CD1c-positive myeloid dendritic cell (primary cell): Measurements from ENCODE around the gene SLC12A3.
"Not testable (repeated sequence)": the region's sequence is repeated elsewhere in the genome, so short reads cannot be mapped to it uniquely, and the experiment has no call there.

Experiments
- DNase-seq: peaks from one replicate; pipeline ENCODE4 v3.0.0-alpha.2; 2016; ENCODE audit errors: extremely low spot score

The SLC12A3 gene

DNA sequence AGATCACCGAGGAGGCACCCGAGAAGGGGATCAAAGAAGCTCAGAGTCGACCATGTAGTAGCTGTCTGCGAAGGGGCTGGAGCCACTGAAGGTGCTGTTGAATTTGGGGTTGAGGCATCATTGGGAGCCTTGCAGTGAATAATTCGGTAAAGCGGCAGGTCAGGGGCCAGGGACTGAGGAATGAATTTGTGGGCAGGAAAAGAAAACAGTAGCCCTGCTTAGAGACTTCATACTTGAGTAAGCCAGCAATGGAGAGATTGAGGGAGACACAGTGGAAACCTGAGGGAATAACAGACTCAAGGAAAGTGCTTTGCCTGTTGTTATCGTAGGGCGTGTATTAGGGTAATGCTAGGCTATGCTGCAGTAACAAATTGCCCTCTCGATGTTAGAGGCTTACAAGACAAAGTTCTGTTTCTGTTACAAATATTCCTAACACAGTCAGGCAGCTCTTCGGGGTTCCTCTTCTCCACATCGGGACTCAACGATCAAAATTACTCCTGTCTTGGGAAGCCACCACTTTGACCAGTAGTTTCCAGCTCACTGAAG is 53.5 kb downstream of the SLC12A3 start:
- no peak for DNase-seq

DNA sequence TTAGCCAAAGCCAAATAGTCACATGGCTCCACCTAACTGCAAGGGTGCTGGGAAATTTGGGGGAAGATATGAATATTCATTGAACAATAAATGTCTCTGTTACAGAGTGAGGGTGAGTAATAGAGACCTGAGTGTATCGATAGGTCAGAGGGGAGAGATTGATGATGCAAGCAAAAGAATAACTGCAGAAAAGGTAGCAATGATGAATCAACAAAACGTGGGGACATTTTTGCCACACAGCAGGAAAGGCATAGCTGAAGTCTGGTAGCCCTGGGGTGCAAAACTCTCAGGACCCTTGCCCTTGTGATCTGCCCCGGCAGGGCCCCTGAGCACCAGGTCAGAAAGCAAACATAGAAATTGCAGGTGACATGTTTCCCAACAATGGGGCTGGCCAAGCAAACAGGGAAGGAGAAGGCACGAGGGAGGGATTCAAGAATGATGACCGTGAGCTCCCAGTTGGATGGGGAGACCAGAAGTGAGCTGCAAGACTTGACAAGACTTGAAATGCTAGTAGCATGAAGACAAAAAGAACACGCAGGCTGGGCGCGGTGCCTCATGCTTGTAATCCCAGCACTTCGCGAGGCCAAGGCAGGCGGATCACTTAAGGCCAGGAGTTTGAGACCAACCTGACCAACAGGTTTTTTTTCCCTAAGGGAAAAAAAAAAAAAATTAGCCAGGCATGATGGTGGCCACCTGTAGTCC is 54.2 kb downstream of the SLC12A3 start:
- no peak for DNase-seq

GRCh38 chr16:56921571-56921970 is 56.6 kb downstream of the SLC12A3 start:
- DNase-seq = no peak

DNA sequence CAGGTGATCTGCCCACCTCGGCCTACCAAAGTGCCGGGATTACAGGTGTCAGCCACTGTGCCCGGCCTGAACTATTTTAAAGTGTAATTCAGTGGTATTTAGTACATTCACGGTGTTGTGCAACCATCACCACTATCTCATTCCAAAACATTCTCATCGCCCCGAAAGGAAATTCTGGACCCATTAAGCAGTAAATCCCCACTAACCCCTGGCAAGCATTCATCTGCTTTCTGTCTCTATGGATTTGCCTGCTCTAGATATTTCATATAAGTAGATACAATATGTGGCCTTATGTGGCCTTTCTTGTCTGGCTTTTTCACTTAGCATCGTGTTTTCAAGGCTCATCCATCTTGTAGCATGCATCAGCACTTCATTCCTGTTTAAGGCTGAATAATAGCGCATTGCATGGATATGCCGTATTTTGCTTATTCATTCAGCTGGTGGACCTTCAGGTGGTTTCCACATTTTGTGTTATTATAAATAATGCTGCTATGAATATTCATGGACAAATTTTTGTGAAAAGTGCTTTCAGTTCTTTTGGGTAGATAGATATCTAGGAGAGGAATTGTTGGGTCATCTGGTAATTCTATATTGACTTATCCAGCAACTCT is 58.6 kb downstream of the SLC12A3 start:
- no peak for DNase-seq

DNA sequence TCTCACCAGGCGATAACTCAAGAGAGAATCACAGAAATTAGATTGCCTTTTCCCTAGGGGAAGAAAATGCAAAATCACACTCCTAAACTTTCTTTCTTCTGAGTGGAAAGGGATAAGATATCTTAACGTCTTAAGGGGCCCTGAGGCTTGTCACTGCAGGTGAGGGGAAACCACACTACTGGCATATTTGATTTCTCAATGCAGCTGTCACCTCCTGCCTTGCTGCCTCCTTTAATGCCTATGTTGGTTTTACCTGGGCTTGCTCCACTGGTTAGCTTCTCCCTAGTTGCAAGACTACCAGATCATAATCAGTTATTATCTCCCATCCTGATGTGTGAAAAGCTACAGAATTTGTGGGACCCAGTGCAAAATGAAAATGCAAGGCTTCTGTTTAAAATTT is 62.5 kb downstream of the SLC12A3 start:
- no peak for DNase-seq

- no peak for DNase-seq
These were observed 64.6 kb downstream of the SLC12A3 start for GRCh38 chr16:56929639-56930038.

DNA sequence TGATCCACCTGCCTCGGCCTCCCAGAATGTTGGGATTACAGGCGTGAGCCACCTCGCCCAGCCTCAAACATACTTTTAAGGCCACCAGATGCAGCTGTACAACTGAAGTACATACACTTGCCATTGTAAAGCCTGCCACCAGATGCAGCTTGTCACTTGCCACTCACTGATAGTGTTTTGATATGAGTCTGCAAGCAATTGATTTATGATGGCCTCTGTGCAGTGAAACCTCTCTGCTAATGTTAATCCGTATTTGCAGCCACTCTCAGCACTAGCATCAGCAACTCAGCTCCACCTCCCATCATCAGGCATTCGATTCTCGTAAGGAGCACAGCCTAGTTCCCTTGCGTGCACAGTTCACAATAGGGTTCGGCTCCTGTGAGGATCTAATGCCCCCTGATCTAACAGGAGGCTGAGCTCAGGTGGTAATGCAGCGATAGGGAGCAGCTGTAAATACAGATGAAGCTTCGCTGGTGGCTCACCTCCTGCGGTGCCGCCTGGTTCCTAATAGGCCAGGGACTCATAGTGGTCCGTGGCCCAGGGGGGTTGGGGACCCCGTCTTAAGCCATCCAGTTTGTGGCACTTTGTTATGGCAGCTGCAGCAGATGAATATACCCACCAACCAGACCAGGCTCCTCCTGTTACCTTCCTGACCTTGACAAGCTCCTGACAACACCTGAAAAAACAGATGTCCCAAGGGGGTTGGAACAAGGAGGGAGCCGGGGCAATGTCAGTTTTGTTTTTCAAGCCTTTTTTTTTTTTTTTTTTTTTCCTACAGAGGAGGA is 65.7 kb downstream of the SLC12A3 start:
- DNase-seq = no peak

DNA sequence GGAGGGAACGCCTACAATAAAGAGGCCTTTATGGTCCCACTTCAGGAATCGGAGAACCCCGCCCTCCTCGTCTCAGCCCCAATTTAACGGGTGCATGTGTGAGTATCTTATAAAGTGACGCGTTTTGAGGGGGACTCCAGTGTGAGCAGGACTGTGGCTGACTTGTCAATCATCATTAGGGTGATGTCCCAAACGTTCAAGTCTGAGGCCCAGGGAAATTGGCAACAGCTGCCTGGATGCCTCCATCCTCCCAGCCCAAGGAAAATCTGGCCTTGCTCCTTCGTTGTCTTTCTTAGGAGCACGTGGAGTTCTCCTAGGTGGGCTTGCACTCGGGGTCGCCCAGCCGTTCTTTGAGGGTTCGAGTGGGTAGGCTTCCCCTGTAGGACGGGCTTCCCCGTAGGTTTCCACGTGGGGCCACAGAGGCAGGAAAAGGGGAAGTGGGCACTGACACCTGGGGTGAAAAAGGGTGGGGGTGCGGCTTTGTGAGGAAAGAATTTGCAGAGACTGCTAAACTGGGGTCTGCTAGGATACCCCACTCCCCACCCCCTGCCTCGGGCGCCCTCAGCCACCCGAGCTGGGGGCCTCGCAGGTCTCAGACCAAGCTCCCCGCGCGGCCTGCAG is 66.4 kb downstream of the SLC12A3 start:
- DNase-seq = no peak

DNA sequence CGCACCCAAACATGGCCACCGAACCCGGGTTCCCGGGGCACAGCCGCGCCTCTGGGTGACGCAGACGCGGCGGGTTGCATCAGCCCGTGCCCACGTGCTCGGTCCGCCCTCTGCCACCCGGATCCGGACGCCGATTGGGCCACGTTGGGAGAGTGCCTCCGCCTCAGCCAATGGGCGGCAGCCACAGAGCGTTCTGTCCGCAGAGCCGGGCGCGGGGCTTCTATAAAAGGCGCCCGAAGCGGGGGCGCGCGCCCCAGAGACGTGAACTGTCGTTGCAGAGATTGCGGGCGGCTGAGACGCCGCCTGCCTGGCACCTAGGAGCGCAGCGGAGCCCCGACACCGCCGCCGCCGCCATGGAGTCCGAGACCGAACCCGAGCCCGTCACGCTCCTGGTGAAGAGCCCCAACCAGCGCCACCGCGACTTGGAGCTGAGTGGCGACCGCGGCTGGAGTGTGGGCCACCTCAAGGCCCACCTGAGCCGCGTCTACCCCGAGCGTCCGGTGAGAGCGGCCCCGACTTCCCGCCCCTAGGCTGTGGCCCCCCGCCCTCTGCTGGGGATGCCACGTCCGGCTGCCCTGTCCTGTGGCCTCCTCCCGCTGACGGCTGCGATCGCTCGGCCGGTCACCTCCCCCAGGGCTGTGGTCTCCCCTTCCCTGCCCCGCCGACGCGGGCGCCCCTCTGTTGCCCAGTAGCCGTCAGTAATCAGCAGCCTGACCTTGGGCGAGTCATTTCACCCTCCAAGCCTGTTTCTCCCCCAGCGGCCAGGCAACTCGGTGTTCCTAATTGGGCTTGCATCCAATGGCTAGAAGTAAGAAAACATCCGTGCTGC is 67.1 kb downstream of the SLC12A3 start, which contains the start of gene HERPUD1:
Gene HERPUD1, plus strand, starts transcription at position 251 of the 829 bp plus-strand sequence. Its CDS starts 103 bp downstream, at position 354.
- peak; percentile 99 for DNase-seq

DNA sequence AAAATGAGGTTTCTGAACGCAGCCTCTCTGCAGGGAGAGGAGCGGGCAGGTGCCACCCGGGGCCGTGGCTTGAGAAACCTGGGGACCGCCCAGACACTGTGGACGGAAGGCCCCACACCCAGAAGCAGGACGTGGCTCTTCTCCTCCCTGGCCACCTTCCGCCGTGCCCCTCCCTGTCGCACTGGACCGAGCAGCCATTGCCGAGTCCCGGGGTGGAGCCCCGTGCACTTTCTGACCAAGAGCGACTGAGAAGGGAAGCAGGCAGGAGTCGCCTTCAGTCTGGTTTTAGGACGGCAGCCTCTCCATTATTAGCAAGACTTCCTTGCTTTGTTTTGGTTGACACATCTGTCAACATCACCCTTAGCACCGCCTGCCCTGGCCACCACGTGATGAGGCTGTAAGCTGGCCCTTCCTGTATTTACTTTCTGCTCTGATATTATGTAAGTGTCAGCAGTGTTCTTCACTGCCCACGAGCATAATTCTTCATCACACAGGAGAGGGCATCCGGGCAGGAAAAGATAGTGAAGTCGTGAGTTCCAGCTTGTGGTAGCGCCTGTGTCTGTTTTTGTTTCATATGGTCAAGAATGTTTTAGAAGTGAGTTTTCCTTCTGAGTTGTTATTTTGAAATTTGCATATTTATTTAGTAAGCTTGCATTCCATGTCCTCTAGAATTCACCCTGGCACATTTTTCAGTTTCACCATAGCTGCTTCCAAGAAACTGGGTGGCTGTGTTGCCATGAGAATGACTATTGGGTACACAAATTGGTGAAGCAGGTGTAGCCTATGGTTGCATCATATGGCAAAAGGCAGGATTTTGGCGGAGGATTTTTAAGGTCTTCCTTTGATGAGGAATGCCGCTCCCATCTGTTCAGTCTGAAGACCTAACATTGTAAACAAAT is 68.0 kb downstream of the SLC12A3 start:
- peak; percentile 90 for DNase-seq

DNA sequence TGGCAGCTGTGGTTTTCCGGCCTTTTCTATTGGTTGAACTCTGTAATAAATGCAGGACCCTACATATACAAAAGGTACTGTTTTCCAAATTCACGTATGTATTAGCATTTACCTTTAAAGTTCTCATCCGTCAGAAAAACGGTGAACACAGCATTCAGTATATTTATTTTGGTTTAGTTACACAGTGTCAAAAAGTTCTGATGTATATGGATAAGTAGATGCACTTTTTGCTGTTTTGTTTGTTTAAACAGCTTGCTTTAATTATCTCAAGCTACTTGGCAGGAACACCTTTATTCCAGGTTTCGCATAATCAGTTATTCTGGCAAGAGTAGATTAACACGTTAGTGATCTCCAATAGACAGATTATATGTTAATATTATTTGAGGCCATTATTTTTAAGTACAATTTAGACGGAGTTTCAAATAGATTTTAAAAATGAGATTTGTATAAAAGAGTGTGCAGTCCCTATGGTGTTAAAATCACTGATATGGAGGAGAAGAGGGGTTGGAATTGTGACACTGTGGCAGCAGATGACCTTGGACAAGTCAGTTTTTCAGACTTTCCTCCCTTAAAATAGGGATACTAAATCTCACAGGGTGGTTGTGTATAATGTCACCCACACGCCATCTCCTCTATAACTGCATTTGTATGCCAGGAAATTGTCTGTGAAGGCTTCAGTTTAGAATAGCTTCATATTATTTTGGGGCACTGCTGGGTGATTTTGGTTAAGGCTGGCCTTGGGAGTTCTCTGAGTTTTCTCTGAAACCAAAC is 69.0 kb downstream of the SLC12A3 start:
- DNase-seq = no peak

- DNase-seq = not testable (repeated sequence)
These were observed 69.7 kb downstream of the SLC12A3 start for GRCh38 chr16:56934599-56935145.

DNA sequence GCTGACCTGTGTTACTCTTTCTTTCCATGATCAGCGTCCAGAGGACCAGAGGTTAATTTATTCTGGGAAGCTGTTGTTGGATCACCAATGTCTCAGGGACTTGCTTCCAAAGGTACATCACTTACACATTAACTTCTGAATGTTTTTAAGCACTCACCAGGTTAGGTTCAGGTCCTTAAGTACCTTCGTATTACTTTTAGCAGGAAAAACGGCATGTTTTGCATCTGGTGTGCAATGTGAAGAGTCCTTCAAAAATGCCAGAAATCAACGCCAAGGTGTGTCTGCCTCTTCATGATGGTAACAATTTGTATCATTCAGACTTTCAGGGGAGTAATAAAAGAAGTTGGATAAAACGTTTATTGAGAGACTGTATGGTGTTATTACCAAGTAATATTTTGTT is 70.2 kb downstream of the SLC12A3 start:
- DNase-seq = no peak

DNA sequence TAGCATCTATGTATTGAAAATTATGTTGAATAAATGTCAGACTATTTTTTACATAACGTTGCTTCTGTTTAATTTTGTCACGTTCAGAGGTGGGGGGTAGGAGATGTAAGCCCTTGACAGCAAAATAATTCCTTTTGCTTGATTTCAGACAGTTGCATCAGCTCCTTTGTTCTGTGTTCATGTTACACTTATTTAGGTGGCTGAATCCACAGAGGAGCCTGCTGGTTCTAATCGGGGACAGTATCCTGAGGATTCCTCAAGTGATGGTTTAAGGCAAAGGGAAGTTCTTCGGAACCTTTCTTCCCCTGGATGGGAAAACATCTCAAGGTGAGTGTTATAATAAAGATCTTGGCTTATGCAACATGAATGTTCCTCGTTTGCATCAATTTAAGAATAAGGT is 71.5 kb downstream of the SLC12A3 start:
- DNase-seq = no peak

DNA sequence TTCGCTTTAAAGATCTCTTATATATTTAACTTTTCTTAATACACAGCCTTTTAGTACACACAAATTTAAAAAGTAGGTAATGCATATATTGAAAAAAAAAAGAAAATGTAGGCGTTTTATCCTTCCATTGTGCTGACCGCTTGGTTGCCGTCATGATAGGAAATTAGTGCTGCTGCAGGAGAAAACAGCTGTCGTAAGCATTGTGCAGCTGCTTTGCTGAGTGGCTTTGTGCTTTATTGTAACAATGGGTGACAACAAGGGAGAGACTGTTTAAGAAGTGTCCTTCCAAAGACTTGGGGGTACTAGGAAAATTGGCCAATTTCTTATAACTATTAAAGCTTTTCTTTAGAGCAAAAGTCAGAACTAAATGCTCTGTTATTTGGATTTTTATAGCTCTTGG is 71.9 kb downstream of the SLC12A3 start:
- DNase-seq = no peak

- no peak for DNase-seq
These were observed 73.9 kb downstream of the SLC12A3 start for GRCh38 chr16:56938664-56939513.

DNA sequence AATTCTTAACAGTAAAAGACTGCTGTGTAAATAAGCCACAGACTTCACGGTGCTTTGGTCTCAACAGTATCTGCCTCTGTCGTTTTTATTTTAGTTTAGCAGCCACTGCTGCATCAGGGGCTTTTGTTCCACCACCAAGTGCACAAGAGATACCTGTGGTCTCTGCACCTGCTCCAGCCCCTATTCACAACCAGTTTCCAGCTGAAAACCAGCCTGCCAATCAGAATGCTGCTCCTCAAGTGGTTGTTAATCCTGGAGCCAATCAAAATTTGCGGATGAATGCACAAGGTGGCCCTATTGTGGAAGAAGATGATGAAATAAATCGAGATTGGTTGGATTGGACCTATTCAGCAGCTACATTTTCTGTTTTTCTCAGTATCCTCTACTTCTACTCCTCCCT is 74.8 kb downstream of the SLC12A3 start:
- DNase-seq = no peak

DNA sequence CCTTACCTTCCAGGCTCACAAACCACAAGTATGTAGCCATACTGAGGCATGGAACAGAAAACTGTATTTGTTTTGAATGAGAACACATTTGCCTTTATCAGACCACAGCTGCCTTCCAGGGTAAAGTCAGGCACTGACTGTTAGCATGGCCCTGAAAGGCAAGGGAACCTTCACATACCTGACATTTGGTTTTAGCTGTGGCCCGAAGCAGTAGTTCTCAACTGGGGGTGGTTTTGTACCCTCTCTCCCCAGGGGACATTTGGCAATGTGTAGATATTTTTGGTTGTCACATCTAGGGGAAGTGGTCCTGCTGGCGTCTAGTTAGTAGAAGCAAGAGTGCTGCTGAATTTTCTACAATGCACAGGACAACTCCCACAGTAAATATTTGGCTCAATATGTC is 76.1 kb downstream of the SLC12A3 start:
- no peak for DNase-seq
